HL-60 (cell line): Measurements from ENCODE around the gene SEC22C.
A peak's percentile ranks its signal among the peaks of the same experiment; 100 is the strongest.

Source experiments
- GABPA ChIP-seq: IDR thresholded peaks from 2 replicates; pipeline ENCODE4 v1.6.1; 2012; ENCODE audit warnings: low read depth
- POLR2AphosphoS5 ChIP-seq: IDR thresholded peaks from 2 replicates; pipeline ENCODE4 v1.6.1; 2012; ENCODE audit warnings: low read depth
- SPI1 ChIP-seq: IDR thresholded peaks from 2 replicates; pipeline ENCODE4 v1.6.1; 2012; ENCODE audit warnings: low read depth, mild to moderate bottlenecking, borderline replicate concordance
- TF ChIP-seq, protein P1 (sequence below): IDR thresholded peaks from one replicate; pipeline ENCODE4 v1.5.1; 2011; ENCODE audit warnings: low read length, control low read depth, inconsistent platforms; ENCODE audit not compliant: insufficient read depth
- TF ChIP-seq, protein P2 (sequence below): IDR thresholded peaks from 2 replicates; pipeline ENCODE4 v1.6.1; 2012; ENCODE audit warnings: low read depth; ENCODE audit not compliant: insufficient replicate concordance

DNA sequence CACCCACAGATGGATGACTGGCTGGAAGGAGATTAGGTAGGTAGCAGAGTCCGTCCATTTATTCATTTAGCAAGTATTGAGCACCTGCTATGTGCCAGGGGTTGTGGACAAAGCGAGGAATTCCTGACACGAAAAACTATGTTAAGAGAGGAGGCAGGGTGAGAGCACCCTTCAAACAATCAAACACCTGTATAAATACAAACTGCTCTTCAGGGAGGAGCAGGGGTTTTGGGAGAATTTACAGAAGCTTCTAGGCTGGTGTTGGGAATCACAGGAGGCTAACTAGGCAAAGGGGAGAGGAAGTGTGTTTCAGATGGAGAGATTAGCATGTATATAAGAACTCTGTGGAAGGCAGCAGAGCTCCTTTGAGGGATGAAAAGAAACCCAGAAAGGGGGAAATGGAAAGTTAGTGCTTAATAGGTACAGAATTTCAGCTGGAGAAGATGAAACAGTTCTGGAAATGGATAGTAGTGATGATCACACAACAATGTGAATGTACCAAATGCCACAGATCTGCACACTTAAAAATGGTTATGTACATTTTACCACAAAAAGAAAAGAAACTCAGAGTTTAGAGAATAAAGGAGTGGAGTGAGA lies 805 bp upstream of the SEC22C start:
- TF ChIP-seq, protein P1, sequence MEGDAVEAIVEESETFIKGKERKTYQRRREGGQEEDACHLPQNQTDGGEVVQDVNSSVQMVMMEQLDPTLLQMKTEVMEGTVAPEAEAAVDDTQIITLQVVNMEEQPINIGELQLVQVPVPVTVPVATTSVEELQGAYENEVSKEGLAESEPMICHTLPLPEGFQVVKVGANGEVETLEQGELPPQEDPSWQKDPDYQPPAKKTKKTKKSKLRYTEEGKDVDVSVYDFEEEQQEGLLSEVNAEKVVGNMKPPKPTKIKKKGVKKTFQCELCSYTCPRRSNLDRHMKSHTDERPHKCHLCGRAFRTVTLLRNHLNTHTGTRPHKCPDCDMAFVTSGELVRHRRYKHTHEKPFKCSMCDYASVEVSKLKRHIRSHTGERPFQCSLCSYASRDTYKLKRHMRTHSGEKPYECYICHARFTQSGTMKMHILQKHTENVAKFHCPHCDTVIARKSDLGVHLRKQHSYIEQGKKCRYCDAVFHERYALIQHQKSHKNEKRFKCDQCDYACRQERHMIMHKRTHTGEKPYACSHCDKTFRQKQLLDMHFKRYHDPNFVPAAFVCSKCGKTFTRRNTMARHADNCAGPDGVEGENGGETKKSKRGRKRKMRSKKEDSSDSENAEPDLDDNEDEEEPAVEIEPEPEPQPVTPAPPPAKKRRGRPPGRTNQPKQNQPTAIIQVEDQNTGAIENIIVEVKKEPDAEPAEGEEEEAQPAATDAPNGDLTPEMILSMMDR, result no peak
- TF ChIP-seq, protein P2, sequence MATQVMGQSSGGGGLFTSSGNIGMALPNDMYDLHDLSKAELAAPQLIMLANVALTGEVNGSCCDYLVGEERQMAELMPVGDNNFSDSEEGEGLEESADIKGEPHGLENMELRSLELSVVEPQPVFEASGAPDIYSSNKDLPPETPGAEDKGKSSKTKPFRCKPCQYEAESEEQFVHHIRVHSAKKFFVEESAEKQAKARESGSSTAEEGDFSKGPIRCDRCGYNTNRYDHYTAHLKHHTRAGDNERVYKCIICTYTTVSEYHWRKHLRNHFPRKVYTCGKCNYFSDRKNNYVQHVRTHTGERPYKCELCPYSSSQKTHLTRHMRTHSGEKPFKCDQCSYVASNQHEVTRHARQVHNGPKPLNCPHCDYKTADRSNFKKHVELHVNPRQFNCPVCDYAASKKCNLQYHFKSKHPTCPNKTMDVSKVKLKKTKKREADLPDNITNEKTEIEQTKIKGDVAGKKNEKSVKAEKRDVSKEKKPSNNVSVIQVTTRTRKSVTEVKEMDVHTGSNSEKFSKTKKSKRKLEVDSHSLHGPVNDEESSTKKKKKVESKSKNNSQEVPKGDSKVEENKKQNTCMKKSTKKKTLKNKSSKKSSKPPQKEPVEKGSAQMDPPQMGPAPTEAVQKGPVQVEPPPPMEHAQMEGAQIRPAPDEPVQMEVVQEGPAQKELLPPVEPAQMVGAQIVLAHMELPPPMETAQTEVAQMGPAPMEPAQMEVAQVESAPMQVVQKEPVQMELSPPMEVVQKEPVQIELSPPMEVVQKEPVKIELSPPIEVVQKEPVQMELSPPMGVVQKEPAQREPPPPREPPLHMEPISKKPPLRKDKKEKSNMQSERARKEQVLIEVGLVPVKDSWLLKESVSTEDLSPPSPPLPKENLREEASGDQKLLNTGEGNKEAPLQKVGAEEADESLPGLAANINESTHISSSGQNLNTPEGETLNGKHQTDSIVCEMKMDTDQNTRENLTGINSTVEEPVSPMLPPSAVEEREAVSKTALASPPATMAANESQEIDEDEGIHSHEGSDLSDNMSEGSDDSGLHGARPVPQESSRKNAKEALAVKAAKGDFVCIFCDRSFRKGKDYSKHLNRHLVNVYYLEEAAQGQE, result no peak
- TF ChIP-seq POLR2AphosphoS5, result no peak
- no peak for TF ChIP-seq GABPA
- TF ChIP-seq SPI1, result 0 out of 2 replicates have a peak, but pooled peaks have one; percentile 9
